Left lung (tissue), 10 donors: Measurements from ENCODE around the gene NTRK1. TPM values are rescaled to one million over a fixed set of nuclear protein-coding genes. Genes with fewer than 3 reads are reported as not detected.
A peak's percentile ranks its signal among the peaks of the same experiment; 100 is the strongest.

Experiments
- ATAC-seq: fragments of 200-7000 bp; cut with Tn5 transposase; one replicate; pipeline ENCODE4 v1.9.1; 2020; ENCODE audit warnings: moderate library complexity
- DNase-seq, 4 donors: peaks; one replicate each; pipeline ENCODE4 v3.0.0-alpha.2; 2013 to 2020
- H3K27ac ChIP-seq, 2 donors: fragments of 200-600 bp; sonication (generic) in 1 of 2; one replicate each; pipeline versions ENCODE4 v1.5.0 to v1.8.0; 2020 to 2021
- H3K27me3 ChIP-seq, 2 donors: fragments of 200-600 bp; sonication (generic) in 1 of 2; one replicate each; pipeline versions ENCODE4 v1.5.0 to v1.8.0; 2020 to 2021
- H3K36me3 ChIP-seq, 2 donors: fragments of 200-600 bp; sonication (generic) in 1 of 2; one replicate each; pipeline versions ENCODE4 v1.5.0 to v1.8.0; 2020 to 2021
- H3K4me1 ChIP-seq, 2 donors: fragments of 200-600 bp; one replicate each; pipeline ENCODE4 v1.8.0; 2021
- H3K4me3 ChIP-seq, 2 donors: fragments of 200-600 bp; sonication (generic) in 1 of 2; one replicate each; pipeline versions ENCODE4 v1.5.0 to v1.8.0; 2020 to 2021; ENCODE audit warnings: mild to moderate bottlenecking in 1 of 2
- H3K9me3 ChIP-seq, 2 donors: fragments of 200-600 bp; sonication (generic) in 1 of 2; one replicate each; pipeline versions ENCODE4 v1.5.0 to v1.8.0; 2020 to 2021
- CTCF ChIP-seq, 2 donors: fragments of 200-600 bp; sonication (generic) in 1 of 2; IDR thresholded peaks; one replicate each; pipeline versions ENCODE4 v1.5.0 to v1.8.0; 2021; ENCODE audit warnings: antibody characterized with exemption in 2 of 2
- intact Hi-C, 2 donors: fragments of 100-400 bp; cut with DNase I; formaldehyde crosslinking; loops; one replicate each; pipeline versions ENCODE4 v1.11.2 to v1.14.2; 2022
- polyA plus RNA-seq, 6 donors: library from polyadenylated mRNA; unstranded; fragments of 120-200 nt; gene quantifications; one replicate each; pipeline ENCODE4 v1.2.1, GENCODE V29; 2013; ENCODE audit not compliant: insufficient read length in 6 of 6
- total RNA-seq, 2 donors: library from RNA; stranded (reverse); fragmentation: NEBNext Ultra II Directional; extraction: Animal tissue kit (Norgen Biotek cat#: 25700); gene quantifications; one replicate each; pipeline ENCODE4 v1.2.1, GENCODE V29; 2021
- donor health status: DM: no; HTN: yes; CAD: no.
- donor health status: DM: no; HTN: no; CAD: no.

Gene NTRK1
- total and polyA plus RNA-seq, 8 donors, result 0.15 to 0.97 (median 0.34) TPM; not detected in 1

- ATAC-seq, result peak; percentile 44
Observed at GRCh38 chr1:156816561-156817328, 43.9 kb upstream of the NTRK1 start, which contains the start of gene SH2D2A. TSS of gene SH2D2A (minus strand) at chr1:156816848. CDS start at chr1:156816708, 140 bp downstream.

GRCh38 chr1:156821801-156822200 lies 38.9 kb upstream of the NTRK1 start:
- H3K36me3 ChIP-seq, result no peaks in the 10 kb centered on the region
- peaks cover 0 to 6% of the 10 kb centered on the region in 2 donors for H3K27me3 ChIP-seq
- no peak for ATAC-seq
- no peaks in the 10 kb centered on the region for H3K9me3 ChIP-seq
- no peak for TF ChIP-seq CTCF (IDR thresholded peaks at IDR 0.05)
- H3K27ac ChIP-seq, result no peak overlapping the region
- DNase-seq, result no peak
- no peaks in the 10 kb centered on the region for H3K4me1 ChIP-seq
- no peak overlapping the region for H3K4me3 ChIP-seq
- intact Hi-C loops, result no loop called here

More at GRCh38 chr1:156816561-156817328, 43.9 kb upstream of the NTRK1 start, which contains the start of gene SH2D2A:
- no peak for TF ChIP-seq CTCF (IDR thresholded peaks at IDR 0.05)
- peaks cover 10 to 28% of the 10 kb centered on the region in 2 donors for H3K4me1 ChIP-seq
- H3K36me3 ChIP-seq, result no peaks in the 10 kb centered on the region
- intact Hi-C loops, result no loop called here
- H3K9me3 ChIP-seq, result no peaks in the 10 kb centered on the region
- H3K27ac ChIP-seq, result peak within 1 kb of the TSS in 1 of 2 donors; percentile 57
- peak in 2 of 4 donors; percentile 53 to 56 for DNase-seq
- peaks cover 0 to 32% of the 10 kb centered on the region in 2 donors for H3K27me3 ChIP-seq
- peak within 1 kb of the TSS in 1 of 2 donors; percentile 32 for H3K4me3 ChIP-seq

GRCh38 chr1:156822680-156823079 lies 38.0 kb upstream of the NTRK1 start:
- intact Hi-C loops, result no loop called here
- H3K36me3 ChIP-seq, result no peaks in the 10 kb centered on the region
- no peaks in the 10 kb centered on the region for H3K4me1 ChIP-seq
- peaks cover 0 to 6% of the 10 kb centered on the region in 2 donors for H3K27me3 ChIP-seq
- no peak overlapping the region for H3K4me3 ChIP-seq
- no peak for DNase-seq
- no peak overlapping the region for H3K27ac ChIP-seq
- no peaks in the 10 kb centered on the region for H3K9me3 ChIP-seq
- TF ChIP-seq CTCF (IDR thresholded peaks at IDR 0.05), result no peak
- no peak for ATAC-seq

- Histone ChIP-seq H3K9me3 (no peaks in the 10 kb centered on the region), H3K4me3 (no peak overlapping the region), H3K4me1 (no peaks in the 10 kb centered on the region), H3K36me3 (no peaks in the 10 kb centered on the region), H3K27me3 (peaks cover 0 to 6% of the 10 kb centered on the region in 2 donors), H3K27ac (no peak overlapping the region)
- DNase-seq, result no peak
- no peak for ATAC-seq
- no peak for TF ChIP-seq CTCF (IDR thresholded peaks at IDR 0.05)
- intact Hi-C loops, result no loop called here
Observed at GRCh38 chr1:156823210-156823790, 37.4 kb upstream of the NTRK1 start.

- H3K36me3 ChIP-seq, result no peaks in the 10 kb centered on the region
- ATAC-seq (no peak), DNase-seq (no peak)
- no peaks in the 10 kb centered on the region for H3K4me1 ChIP-seq
- H3K27ac ChIP-seq, result no peak overlapping the region
- H3K27me3 ChIP-seq, result peaks cover 0 to 9% of the 10 kb centered on the region in 2 donors
- no peak overlapping the region for H3K4me3 ChIP-seq
- no peaks in the 10 kb centered on the region for H3K9me3 ChIP-seq
- no peak for TF ChIP-seq CTCF (IDR thresholded peaks at IDR 0.05)
- intact Hi-C loops, result no loop called here
Observed at GRCh38 chr1:156826630-156827029, 34.0 kb upstream of the NTRK1 start.
